Neural cell (in vitro differentiated cells): Measurements from ENCODE around the gene ACSS1. TPM values are rescaled to one million over a fixed set of nuclear protein-coding genes. Genes with fewer than 3 reads are reported as not detected.

Experiments used
- H2AFZ ChIP-seq: fragments of 200-600, 300-800 bp; sonication (generic), shearing (Covaris generic); 2 replicates; pipeline ENCODE4 v1.6.0; 2014; ENCODE audit warnings: low read depth, mild to moderate bottlenecking, antibody characterized with exemption, low read length, moderate library complexity
- H3F3A ChIP-seq: fragments of 200-600 bp; shearing (Covaris generic); 2 replicates; pipeline ENCODE4 v1.6.1; 2016; ENCODE audit warnings: mild to moderate bottlenecking, moderate library complexity, mixed read lengths, antibody characterized with exemption, low read length; ENCODE audit not compliant: insufficient read depth, poor library complexity, severe bottlenecking
- H3K27ac ChIP-seq: fragments of 200-600, 300-800 bp; sonication (generic), shearing (Covaris generic); 2 replicates; pipeline ENCODE4 v1.5.1; 2014; ENCODE audit warnings: mild to moderate bottlenecking, low read length, moderate library complexity
- H3K27me3 ChIP-seq: fragments of 300-800, 200-600 bp; sonication (generic), shearing (Covaris generic); 2 replicates; pipeline ENCODE4 v1.6.0; 2014; ENCODE audit warnings: mild to moderate bottlenecking, low read depth, low read length, moderate library complexity; ENCODE audit not compliant: insufficient read depth
- H3K36me3 ChIP-seq: fragments of 300-800, 200-600 bp; sonication (generic), shearing (Covaris generic); 2 replicates; pipeline ENCODE4 v1.5.1; 2014; ENCODE audit warnings: mild to moderate bottlenecking, antibody characterized with exemption, low read length, moderate library complexity; ENCODE audit not compliant: insufficient read depth
- H3K4me2 ChIP-seq: fragments of 300-800, 200-600 bp; sonication (generic), shearing (Covaris generic); 2 replicates; pipeline ENCODE4 v1.6.0; 2014; ENCODE audit warnings: mild to moderate bottlenecking, low read length
- H3K4me3 ChIP-seq: fragments of 300-800, 200-600 bp; sonication (generic), shearing (Covaris generic); 2 replicates; pipeline ENCODE4 v1.5.1; 2014; ENCODE audit warnings: mild to moderate bottlenecking, low read length, moderate library complexity
- H3K79me2 ChIP-seq: fragments of 200-600 bp; shearing (Covaris generic); replicated peaks from 2 replicates; pipeline ENCODE4 v1.6.0; 2014; ENCODE audit warnings: mild to moderate bottlenecking, low read length, moderate library complexity; ENCODE audit not compliant: insufficient read depth
- H3K9ac ChIP-seq: fragments of 300-800, 200-600 bp; sonication (generic), shearing (Covaris generic); 2 replicates; pipeline ENCODE4 v1.6.1; 2016; ENCODE audit warnings: mild to moderate bottlenecking, low read length, mixed read lengths
- H3K9me2 ChIP-seq: fragments of 200-600 bp; shearing (Covaris generic); 2 replicates; pipeline ENCODE4 v1.6.1; 2016; ENCODE audit warnings: mild to moderate bottlenecking, low read length, mixed read lengths; ENCODE audit not compliant: insufficient read depth
- H3K9me3 ChIP-seq: fragments of 200-600, 300-800 bp; sonication (generic), shearing (Covaris generic); 2 replicates; pipeline ENCODE4 v1.6.1; 2016; ENCODE audit warnings: mild to moderate bottlenecking, mixed run types, low read length, moderate library complexity, mixed read lengths
- H4K20me1 ChIP-seq: fragments of 200-600 bp; shearing (Covaris generic); 2 replicates; pipeline ENCODE4 v1.6.1; 2016; ENCODE audit warnings: mild to moderate bottlenecking, mixed run types; ENCODE audit not compliant: insufficient read depth
- EP300 ChIP-seq: fragments of 450-650 bp; conservative IDR thresholded peaks from 2 replicates; pipeline ENCODE4 v1.6.1; 2014; ENCODE audit warnings: antibody characterized with exemption, mild to moderate bottlenecking, moderate library complexity; ENCODE audit not compliant: poor library complexity, severe bottlenecking
- EZH2 ChIP-seq: fragments of 200-600, 300-800 bp; shearing (Covaris generic), sonication (generic); IDR thresholded peaks from 2 replicates; pipeline ENCODE4 v1.6.1; 2014; ENCODE audit warnings: antibody characterized with exemption, low read length, borderline replicate concordance, mild to moderate bottlenecking; ENCODE audit not compliant: insufficient read depth, poor library complexity, severe bottlenecking
- MXI1 ChIP-seq: fragments of 450-650 bp; conservative IDR thresholded peaks from 2 replicates; pipeline ENCODE4 v1.6.1; 2014; ENCODE audit warnings: antibody characterized with exemption, mild to moderate bottlenecking; ENCODE audit not compliant: poor library complexity, severe bottlenecking
- POLR2AphosphoS5 ChIP-seq: IDR thresholded peaks from 2 replicates; pipeline ENCODE4 v1.6.1; 2012
- RAD21 ChIP-seq: fragments of 450-650 bp; conservative IDR thresholded peaks from 2 replicates; pipeline ENCODE4 v1.6.1; 2014; ENCODE audit warnings: antibody characterized with exemption, mild to moderate bottlenecking, moderate library complexity
- SMC3 ChIP-seq: fragments of 450-650 bp; conservative IDR thresholded peaks from 2 replicates; pipeline ENCODE4 v1.6.1; 2014; ENCODE audit warnings: antibody characterized with exemption, mild to moderate bottlenecking, moderate library complexity; ENCODE audit not compliant: poor library complexity
- TAF1 ChIP-seq: IDR thresholded peaks from 2 replicates; pipeline ENCODE4 v1.6.1; 2012; ENCODE audit warnings: low read depth
- polyA plus RNA-seq: library from polyadenylated mRNA; depleted of rRNA; stranded (reverse); fragments of >200 nt; gene quantifications from 2 replicates; pipeline ENCODE4 v1.2.3, GENCODE V29; 2014
- TF ChIP-seq, protein P1 (sequence below): IDR thresholded peaks from 2 replicates; pipeline ENCODE4 v1.6.1; 2012; ENCODE audit warnings: borderline replicate concordance

The ACSS1 gene
- polyA plus RNA-seq, 1 donor from 2014 or later = not detected

DNA sequence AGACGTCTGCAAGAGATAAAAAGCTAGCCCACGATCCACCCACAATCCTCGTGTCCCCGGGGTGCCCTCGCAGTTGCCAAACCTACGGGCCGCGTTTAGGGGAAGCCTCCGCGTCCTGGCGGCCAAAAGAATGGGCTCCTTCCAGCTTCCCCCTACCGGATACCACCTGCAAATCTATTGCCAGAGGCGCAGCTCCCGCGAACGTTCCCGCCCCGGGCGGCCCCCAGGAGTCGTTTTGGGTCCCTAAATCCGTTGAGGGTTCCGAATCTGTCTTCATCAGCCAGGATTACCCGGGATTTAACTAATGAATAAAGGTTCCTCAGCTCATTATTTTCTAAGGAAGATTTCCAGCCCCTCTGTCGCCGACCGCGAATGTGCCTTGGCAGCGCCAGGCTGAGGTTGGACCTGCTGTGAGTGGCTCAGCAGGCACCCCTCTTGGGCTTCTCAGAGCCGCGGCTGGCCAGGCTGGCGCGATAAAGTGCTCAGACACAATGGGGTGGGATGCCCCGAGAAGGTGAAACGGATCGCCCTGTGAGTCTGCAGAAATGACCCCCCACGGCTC is 26.8 kb upstream of the ACSS1 start:
- Histone ChIP-seq H3K79me2 (no peaks in the 10 kb centered on the region), H3K9me2 (no peaks in the 10 kb centered on the region), H3K4me2 (no peak overlapping the region), H3K9ac (no peak overlapping the region), H3K27ac (no peak overlapping the region), H2AFZ (no peak overlapping the region), H3K4me3 (peak overlapping the region; percentile 21), H3K36me3 (no peaks in the 10 kb centered on the region), H4K20me1 (no peaks in the 10 kb centered on the region), H3F3A (no peaks in the 10 kb centered on the region), H3K27me3 (peaks cover 68% of the 10 kb centered on the region), H3K9me3 (peaks cover 17% of the 10 kb centered on the region)
- TF ChIP-seq RAD21 (no peak), POLR2AphosphoS5 (no peak), SMC3 (no peak), EP300 (no peak), MXI1 (no peak), EZH2 (no peak)
- TF ChIP-seq, protein P1, sequence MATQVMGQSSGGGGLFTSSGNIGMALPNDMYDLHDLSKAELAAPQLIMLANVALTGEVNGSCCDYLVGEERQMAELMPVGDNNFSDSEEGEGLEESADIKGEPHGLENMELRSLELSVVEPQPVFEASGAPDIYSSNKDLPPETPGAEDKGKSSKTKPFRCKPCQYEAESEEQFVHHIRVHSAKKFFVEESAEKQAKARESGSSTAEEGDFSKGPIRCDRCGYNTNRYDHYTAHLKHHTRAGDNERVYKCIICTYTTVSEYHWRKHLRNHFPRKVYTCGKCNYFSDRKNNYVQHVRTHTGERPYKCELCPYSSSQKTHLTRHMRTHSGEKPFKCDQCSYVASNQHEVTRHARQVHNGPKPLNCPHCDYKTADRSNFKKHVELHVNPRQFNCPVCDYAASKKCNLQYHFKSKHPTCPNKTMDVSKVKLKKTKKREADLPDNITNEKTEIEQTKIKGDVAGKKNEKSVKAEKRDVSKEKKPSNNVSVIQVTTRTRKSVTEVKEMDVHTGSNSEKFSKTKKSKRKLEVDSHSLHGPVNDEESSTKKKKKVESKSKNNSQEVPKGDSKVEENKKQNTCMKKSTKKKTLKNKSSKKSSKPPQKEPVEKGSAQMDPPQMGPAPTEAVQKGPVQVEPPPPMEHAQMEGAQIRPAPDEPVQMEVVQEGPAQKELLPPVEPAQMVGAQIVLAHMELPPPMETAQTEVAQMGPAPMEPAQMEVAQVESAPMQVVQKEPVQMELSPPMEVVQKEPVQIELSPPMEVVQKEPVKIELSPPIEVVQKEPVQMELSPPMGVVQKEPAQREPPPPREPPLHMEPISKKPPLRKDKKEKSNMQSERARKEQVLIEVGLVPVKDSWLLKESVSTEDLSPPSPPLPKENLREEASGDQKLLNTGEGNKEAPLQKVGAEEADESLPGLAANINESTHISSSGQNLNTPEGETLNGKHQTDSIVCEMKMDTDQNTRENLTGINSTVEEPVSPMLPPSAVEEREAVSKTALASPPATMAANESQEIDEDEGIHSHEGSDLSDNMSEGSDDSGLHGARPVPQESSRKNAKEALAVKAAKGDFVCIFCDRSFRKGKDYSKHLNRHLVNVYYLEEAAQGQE = no peak

- Histone ChIP-seq H3K9me2 (no peaks in the 10 kb centered on the region), H3K27ac (no peak overlapping the region), H3K4me3 (peak overlapping the region; percentile 48), H4K20me1 (no peaks in the 10 kb centered on the region), H3F3A (no peaks in the 10 kb centered on the region), H3K79me2 (no peaks in the 10 kb centered on the region), H3K36me3 (no peaks in the 10 kb centered on the region), H3K9ac (no peak overlapping the region), H2AFZ (no peak overlapping the region), H3K27me3 (peaks cover 75% of the 10 kb centered on the region), H3K4me2 (no peak overlapping the region), H3K9me3 (peaks cover 17% of the 10 kb centered on the region)
- TF ChIP-seq RAD21 (no peak), SMC3 (no peak)
These were observed 26.1 kb upstream of the ACSS1 start for GRCh38 chr20:25083773-25084625.

GRCh38 chr20:25083141-25083772 is 25.3 kb upstream of the ACSS1 start:
- H3K27me3 ChIP-seq = peaks cover 83% of the 10 kb centered on the region
- peak; percentile 38 for TF ChIP-seq EZH2
- no peak for TF ChIP-seq TAF1
- no peaks in the 10 kb centered on the region for H3K79me2 ChIP-seq
- no peak overlapping the region for H2AFZ ChIP-seq
- no peak overlapping the region for H3K4me2 ChIP-seq
- no peaks in the 10 kb centered on the region for H3F3A ChIP-seq
- H4K20me1 ChIP-seq = no peaks in the 10 kb centered on the region
- H3K9me3 ChIP-seq = peaks cover 17% of the 10 kb centered on the region
- no peak overlapping the region for H3K9ac ChIP-seq
- H3K36me3 ChIP-seq = no peaks in the 10 kb centered on the region
- H3K4me3 ChIP-seq = peak overlapping the region; percentile 48
- H3K9me2 ChIP-seq = no peaks in the 10 kb centered on the region
- no peak overlapping the region for H3K27ac ChIP-seq
